NAMALWA (cell line): ENCODE results near the gene HACE1.
"Not testable (repeated sequence)": the region's sequence is repeated elsewhere in the genome, so short reads cannot be mapped to it uniquely, and the experiment has no call there.

Experiments
- DNase-seq: peaks from one replicate; pipeline ENCODE4 v3.0.0-alpha.2; 2015; ENCODE audit warnings: low spot score

The HACE1 gene

GRCh38 chr6:104737567-104737966 is 122.2 kb downstream of the HACE1 start:
- not testable (repeated sequence) for DNase-seq

- no peak for DNase-seq
Observed at GRCh38 chr6:104736545-104736944, 123.2 kb downstream of the HACE1 start.

GRCh38 chr6:104730450-104730849 is 129.3 kb downstream of the HACE1 start:
- DNase-seq, result no peak

- DNase-seq, result no peak
Observed at GRCh38 chr6:104729433-104729832, 130.3 kb downstream of the HACE1 start.

- no peak for DNase-seq
Observed at GRCh38 chr6:104728448-104728847, 131.3 kb downstream of the HACE1 start.

GRCh38 chr6:104718672-104719071 is 141.0 kb downstream of the HACE1 start:
- no peak for DNase-seq

- DNase-seq, result no peak
Observed at GRCh38 chr6:104716858-104717257, 142.9 kb downstream of the HACE1 start.

GRCh38 chr6:104714796-104715195 is 144.9 kb downstream of the HACE1 start:
- DNase-seq, result no peak

GRCh38 chr6:104713982-104714381 is 145.7 kb downstream of the HACE1 start:
- no peak for DNase-seq

GRCh38 chr6:104711371-104711770 is 148.3 kb downstream of the HACE1 start:
- DNase-seq, result no peak

GRCh38 chr6:104710543-104711335 is 149.0 kb downstream of the HACE1 start:
- no peak for DNase-seq

GRCh38 chr6:104705916-104706442 is 153.7 kb downstream of the HACE1 start:
- DNase-seq, result no peak

- no peak for DNase-seq
Observed at GRCh38 chr6:104705095-104705707, 154.5 kb downstream of the HACE1 start.

GRCh38 chr6:104704191-104704590 is 155.5 kb downstream of the HACE1 start:
- no peak for DNase-seq

- DNase-seq, result no peak
Observed at GRCh38 chr6:104702126-104702841, 157.4 kb downstream of the HACE1 start.

- DNase-seq, result no peak
Observed at GRCh38 chr6:104700371-104701185, 159.1 kb downstream of the HACE1 start.

- no peak for DNase-seq
Observed at GRCh38 chr6:104699593-104700329, 160.0 kb downstream of the HACE1 start.

- no peak for DNase-seq
Observed at GRCh38 chr6:104698979-104699378, 160.7 kb downstream of the HACE1 start.

GRCh38 chr6:104692008-104692407 is 167.7 kb downstream of the HACE1 start:
- no peak for DNase-seq

- no peak for DNase-seq
Observed at GRCh38 chr6:104689551-104690205, 170.0 kb downstream of the HACE1 start.
